Measurements from ENCODE around the gene NEUROD2.

The NEUROD2 gene

DNA sequence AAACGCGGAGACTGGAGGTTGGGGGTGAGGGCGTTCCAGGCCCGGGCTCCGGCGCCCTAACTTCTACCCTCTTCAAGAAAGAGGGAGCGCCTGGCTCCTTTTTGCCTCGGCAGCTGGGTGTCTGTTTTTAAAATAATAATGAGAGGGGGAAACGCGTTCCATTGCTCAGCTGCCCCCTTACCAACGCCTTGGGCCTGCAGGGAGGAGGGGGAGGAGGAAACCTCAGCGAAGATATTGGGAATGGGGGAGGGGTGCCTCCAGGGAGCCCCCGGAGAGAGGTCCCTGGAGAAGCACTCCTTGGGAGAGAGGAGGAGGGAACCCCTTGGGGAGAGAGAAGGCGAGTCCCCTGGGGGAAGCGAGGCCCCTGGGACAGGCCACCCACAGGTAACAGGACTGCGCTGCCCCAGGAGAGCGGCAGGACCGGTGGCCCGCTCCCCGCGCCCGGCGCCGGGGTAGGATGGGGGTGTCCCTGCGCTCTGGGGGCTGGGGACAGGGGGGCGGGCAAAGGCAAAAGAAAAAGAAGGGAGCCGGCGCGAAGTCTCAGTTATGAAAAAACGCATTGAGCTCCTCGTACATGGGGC, 2.7 kb downstream of the NEUROD2 start:
- no peak overlapping the region for H3K27ac ChIP-seq
- TF ChIP-seq, protein P1, sequence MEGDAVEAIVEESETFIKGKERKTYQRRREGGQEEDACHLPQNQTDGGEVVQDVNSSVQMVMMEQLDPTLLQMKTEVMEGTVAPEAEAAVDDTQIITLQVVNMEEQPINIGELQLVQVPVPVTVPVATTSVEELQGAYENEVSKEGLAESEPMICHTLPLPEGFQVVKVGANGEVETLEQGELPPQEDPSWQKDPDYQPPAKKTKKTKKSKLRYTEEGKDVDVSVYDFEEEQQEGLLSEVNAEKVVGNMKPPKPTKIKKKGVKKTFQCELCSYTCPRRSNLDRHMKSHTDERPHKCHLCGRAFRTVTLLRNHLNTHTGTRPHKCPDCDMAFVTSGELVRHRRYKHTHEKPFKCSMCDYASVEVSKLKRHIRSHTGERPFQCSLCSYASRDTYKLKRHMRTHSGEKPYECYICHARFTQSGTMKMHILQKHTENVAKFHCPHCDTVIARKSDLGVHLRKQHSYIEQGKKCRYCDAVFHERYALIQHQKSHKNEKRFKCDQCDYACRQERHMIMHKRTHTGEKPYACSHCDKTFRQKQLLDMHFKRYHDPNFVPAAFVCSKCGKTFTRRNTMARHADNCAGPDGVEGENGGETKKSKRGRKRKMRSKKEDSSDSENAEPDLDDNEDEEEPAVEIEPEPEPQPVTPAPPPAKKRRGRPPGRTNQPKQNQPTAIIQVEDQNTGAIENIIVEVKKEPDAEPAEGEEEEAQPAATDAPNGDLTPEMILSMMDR (conservative IDR thresholded peaks at IDR 0.05) = no peak
- no peak for TF ChIP-seq ZFX (IDR thresholded peaks at IDR 0.05)

GRCh38 chr17:39603304-39604016, 4.3 kb downstream of the NEUROD2 start:
- TF ChIP-seq, protein P1 (conservative IDR thresholded peaks at IDR 0.05) = no peak
- no peak for TF ChIP-seq ZFX (IDR thresholded peaks at IDR 0.05)
- no peak overlapping the region for H3K27ac ChIP-seq

GRCh38 chr17:39602533-39603303, 5.0 kb downstream of the NEUROD2 start:
- TF ChIP-seq ZFX (IDR thresholded peaks at IDR 0.05) = no peak
- TF ChIP-seq, protein P1 (conservative IDR thresholded peaks at IDR 0.05) = no peak
- H3K27ac ChIP-seq = no peak overlapping the region

DNA sequence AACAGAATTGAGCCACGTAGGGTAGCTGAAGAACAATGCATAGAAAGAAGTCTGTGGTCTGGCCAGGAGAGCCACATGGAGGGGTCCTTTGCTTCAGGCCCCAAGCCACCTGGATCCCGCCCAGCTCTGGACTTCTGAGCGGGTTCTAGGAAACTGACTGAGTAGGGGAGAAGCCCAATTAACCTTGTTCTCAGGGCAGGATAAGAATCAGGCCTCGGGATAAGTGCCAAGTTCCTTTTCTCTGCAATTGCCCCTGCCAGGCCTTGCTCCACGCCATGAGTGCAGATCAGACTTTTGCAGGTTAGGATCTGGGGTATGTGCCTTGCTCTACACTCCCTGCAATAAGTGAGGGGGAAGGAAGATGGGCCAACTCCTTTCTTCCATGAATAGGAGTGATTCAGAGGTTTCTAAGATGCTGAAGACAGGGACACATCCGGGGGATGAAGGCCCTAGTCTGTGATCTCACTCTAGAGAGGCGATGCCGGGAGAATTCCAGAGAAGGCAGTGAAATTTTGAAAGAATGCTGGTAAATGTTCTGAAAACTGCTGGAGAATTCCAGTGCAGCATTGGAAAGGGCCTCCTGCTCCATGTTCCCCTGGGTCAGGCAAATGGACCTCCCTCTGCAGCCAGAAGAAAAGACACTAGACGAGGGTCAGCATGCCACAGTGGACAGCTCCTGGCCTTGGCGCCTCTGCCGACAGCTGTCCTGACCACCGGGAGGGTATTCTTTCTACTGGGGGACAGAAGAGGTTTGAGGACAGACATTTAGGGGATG, 5.8 kb downstream of the NEUROD2 start:
- TF ChIP-seq, protein P1 (conservative IDR thresholded peaks at IDR 0.05) = no peak
- TF ChIP-seq ZFX (IDR thresholded peaks at IDR 0.05) = no peak

GRCh38 chr17:39600997-39601597, 6.6 kb downstream of the NEUROD2 start:
- no peak overlapping the region for H3K27ac ChIP-seq
- TF ChIP-seq, protein P1 (conservative IDR thresholded peaks at IDR 0.05) = no peak
- TF ChIP-seq ZFX (IDR thresholded peaks at IDR 0.05) = no peak

More for the DNA sequence above, 5.8 kb downstream of the NEUROD2 start:
- H3K27ac ChIP-seq = no peak overlapping the region

DNA sequence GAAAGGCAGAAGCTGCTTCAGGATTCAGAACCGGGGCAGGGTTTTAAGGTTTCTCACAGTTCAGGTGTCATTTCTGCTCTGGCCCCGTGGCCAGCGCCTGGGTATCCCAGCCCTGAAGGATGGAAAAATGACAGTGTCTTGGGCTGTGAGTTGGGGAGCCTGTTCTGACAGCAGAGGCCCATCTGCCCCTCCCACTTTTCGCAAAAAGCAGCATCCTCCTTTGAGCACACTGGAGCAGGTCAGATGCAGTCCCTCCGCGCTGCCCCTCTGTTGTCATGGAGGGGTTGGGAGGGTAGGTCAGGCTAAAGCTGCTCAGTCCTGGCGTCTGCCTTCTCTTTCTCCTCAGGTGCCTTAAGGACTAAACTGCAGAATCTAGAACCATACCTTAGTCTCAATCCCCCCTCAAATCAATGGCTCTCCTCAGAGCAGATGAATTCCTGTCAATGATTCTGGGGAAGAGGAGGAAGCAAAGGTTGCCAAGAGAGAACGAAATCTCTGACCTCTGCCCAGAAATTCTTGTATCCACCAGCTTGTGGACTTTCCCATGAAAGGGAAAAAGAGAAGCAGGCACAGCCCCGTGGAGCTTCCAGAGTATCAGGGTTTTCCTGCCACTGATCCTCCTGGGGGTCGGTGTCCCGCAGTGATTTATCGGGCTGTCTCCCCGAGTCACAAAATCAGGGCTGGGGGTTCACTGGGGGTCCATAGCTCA, 7.3 kb downstream of the NEUROD2 start:
- TF ChIP-seq ZFX (IDR thresholded peaks at IDR 0.05) = no peak
- TF ChIP-seq, protein P1 (conservative IDR thresholded peaks at IDR 0.05) = no peak
- H3K27ac ChIP-seq = no peak overlapping the region
